Measurements from ENCODE around the gene SYNPO2. TPM values are rescaled to one million over a fixed set of nuclear protein-coding genes. Genes with fewer than 3 reads are reported as not detected.

Gene SYNPO2
- total RNA-seq, 1 donor from 2014 or later = 0.09 TPM

GRCh38 chr4:118879409-118879808 is 9.2 kb upstream of the SYNPO2 start:
- Histone ChIP-seq H3K9me3 (ENCODE audit: low read depth) (no peaks in the 10 kb centered on the region), H3K36me3 (no peaks in the 10 kb centered on the region), H3K4me2 (no peak overlapping the region), H2AFZ (replicated peaks) (no peak overlapping the region), H3K9ac (no peak overlapping the region), H3K27ac (no peak overlapping the region), H3F3A (ENCODE audit: low read depth) (no peaks in the 10 kb centered on the region), H4K20me1 (ENCODE audit: low read depth) (no peaks in the 10 kb centered on the region), H3K4me1 (no peaks in the 10 kb centered on the region), H3K27me3 (no peaks in the 10 kb centered on the region), H3K4me3 (no peak overlapping the region), H3K79me2 (ENCODE audit: low read depth) (no peaks in the 10 kb centered on the region)
- no peaks in the 10 kb centered on the region for H3K36me3 Mint-ChIP-seq
- H3K27me3 Mint-ChIP-seq (ENCODE audit: insufficient read depth, low read depth) = peaks cover 2% of the 10 kb centered on the region
- H3K9me3 Mint-ChIP-seq = peaks cover 9% of the 10 kb centered on the region
- H3K27ac Mint-ChIP-seq = no peak overlapping the region
- no peak for DNase-seq (ENCODE audit: low spot score)
- H3K4me1 Mint-ChIP-seq = no peaks in the 10 kb centered on the region
- H3K4me3 Mint-ChIP-seq = no peak overlapping the region
- TF ChIP-seq, protein P1, sequence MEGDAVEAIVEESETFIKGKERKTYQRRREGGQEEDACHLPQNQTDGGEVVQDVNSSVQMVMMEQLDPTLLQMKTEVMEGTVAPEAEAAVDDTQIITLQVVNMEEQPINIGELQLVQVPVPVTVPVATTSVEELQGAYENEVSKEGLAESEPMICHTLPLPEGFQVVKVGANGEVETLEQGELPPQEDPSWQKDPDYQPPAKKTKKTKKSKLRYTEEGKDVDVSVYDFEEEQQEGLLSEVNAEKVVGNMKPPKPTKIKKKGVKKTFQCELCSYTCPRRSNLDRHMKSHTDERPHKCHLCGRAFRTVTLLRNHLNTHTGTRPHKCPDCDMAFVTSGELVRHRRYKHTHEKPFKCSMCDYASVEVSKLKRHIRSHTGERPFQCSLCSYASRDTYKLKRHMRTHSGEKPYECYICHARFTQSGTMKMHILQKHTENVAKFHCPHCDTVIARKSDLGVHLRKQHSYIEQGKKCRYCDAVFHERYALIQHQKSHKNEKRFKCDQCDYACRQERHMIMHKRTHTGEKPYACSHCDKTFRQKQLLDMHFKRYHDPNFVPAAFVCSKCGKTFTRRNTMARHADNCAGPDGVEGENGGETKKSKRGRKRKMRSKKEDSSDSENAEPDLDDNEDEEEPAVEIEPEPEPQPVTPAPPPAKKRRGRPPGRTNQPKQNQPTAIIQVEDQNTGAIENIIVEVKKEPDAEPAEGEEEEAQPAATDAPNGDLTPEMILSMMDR (IDR thresholded peaks at IDR 0.05) = no peak
- no peak for TF ChIP-seq EZH2phosphoT487 (IDR thresholded peaks at IDR 0.05)

- no peak overlapping the region for H3K4me3 Mint-ChIP-seq
- peaks cover 4% of the 10 kb centered on the region for H3K27me3 Mint-ChIP-seq (ENCODE audit: insufficient read depth, low read depth)
- Histone ChIP-seq H3F3A (ENCODE audit: low read depth) (no peaks in the 10 kb centered on the region), H3K4me3 (no peak overlapping the region), H3K9ac (no peak overlapping the region), H2AFZ (replicated peaks) (peak overlapping the region; percentile 92), H3K4me1 (no peaks in the 10 kb centered on the region), H3K9me3 (ENCODE audit: low read depth) (no peaks in the 10 kb centered on the region), H3K27me3 (no peaks in the 10 kb centered on the region), H4K20me1 (ENCODE audit: low read depth) (no peaks in the 10 kb centered on the region), H3K4me2 (no peak overlapping the region), H3K27ac (no peak overlapping the region), H3K36me3 (no peaks in the 10 kb centered on the region), H3K79me2 (ENCODE audit: low read depth) (no peaks in the 10 kb centered on the region)
- H3K27ac Mint-ChIP-seq = no peak overlapping the region
- TF ChIP-seq EZH2 (IDR thresholded peaks at IDR 0.05) (no peak), EZH2phosphoT487 (IDR thresholded peaks at IDR 0.05) (no peak)
- TF ChIP-seq, protein P1 (IDR thresholded peaks at IDR 0.05) = no peak
- DNase-seq (ENCODE audit: low spot score) = no peak
- no peaks in the 10 kb centered on the region for H3K4me1 Mint-ChIP-seq
- H3K9me3 Mint-ChIP-seq = peaks cover 9% of the 10 kb centered on the region
- no peaks in the 10 kb centered on the region for H3K36me3 Mint-ChIP-seq
These were observed 7.0 kb upstream of the SYNPO2 start for GRCh38 chr4:118881512-118882146.

DNA sequence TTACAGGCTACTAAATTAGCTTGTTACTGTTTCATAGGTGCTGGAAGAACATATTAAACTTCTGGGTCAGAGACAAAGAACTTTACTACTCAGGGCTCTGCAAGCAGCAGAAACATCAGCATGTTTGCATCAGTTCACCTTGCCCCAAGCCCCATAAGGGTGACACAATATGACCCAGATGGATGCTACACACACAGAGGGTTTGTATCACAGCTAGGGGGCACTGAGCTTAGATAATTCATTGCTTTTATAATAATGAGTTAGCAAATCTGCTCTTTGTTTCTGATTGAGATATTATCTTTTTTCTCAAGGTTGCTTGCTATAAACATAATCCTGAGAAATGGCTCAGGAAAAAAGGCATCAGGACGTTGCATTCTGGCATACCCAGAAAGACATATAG is 4.8 kb upstream of the SYNPO2 start:
- no peak for DNase-seq (ENCODE audit: low spot score)
- Histone ChIP-seq H3K79me2 (ENCODE audit: low read depth) (no peaks in the 10 kb centered on the region), H3K4me1 (no peaks in the 10 kb centered on the region), H3F3A (ENCODE audit: low read depth) (peaks cover under 1% of the 10 kb centered on the region), H3K27ac (no peak overlapping the region), H3K9me3 (ENCODE audit: low read depth) (no peaks in the 10 kb centered on the region), H3K4me2 (no peak overlapping the region), H3K36me3 (no peaks in the 10 kb centered on the region), H3K9ac (no peak overlapping the region), H3K27me3 (peaks cover 12% of the 10 kb centered on the region), H2AFZ (replicated peaks) (no peak overlapping the region), H4K20me1 (ENCODE audit: low read depth) (no peaks in the 10 kb centered on the region), H3K4me3 (no peak overlapping the region)
- H3K27ac Mint-ChIP-seq = no peak overlapping the region
- no peaks in the 10 kb centered on the region for H3K36me3 Mint-ChIP-seq
- no peak for TF ChIP-seq EZH2phosphoT487 (IDR thresholded peaks at IDR 0.05)
- no peak for TF ChIP-seq EZH2 (IDR thresholded peaks at IDR 0.05)
- TF ChIP-seq, protein P1 (IDR thresholded peaks at IDR 0.05) = no peak
- H3K27me3 Mint-ChIP-seq (ENCODE audit: insufficient read depth, low read depth) = peaks cover 10% of the 10 kb centered on the region
- peaks cover 3% of the 10 kb centered on the region for H3K4me1 Mint-ChIP-seq
- no peak overlapping the region for H3K4me3 Mint-ChIP-seq
- H3K9me3 Mint-ChIP-seq = peaks cover under 1% of the 10 kb centered on the region
